Brain microvascular endothelial cell (primary cell): ENCODE measurements around the gene ERCC1.
A peak's percentile ranks its signal among the peaks of the same experiment; 100 is the strongest.

Source experiments
- DNase-seq: peaks from one replicate; pipeline ENCODE4 v3.0.0-alpha.2; 2020
- H3K27ac ChIP-seq: fragments of 250-450 bp; sonication (Bioruptor Pico); 2 replicates; pipeline ENCODE4 v1.5.1; 2020; ENCODE audit warnings: mild to moderate bottlenecking, moderate library complexity
- H3K27me3 ChIP-seq: fragments of 250-450 bp; sonication (Bioruptor Pico); replicated peaks from 2 replicates; pipeline ENCODE4 v1.5.1; 2020; ENCODE audit warnings: mild to moderate bottlenecking
- H3K36me3 ChIP-seq: fragments of 250-450 bp; sonication (Bioruptor Pico); replicated peaks from 2 replicates; pipeline ENCODE4 v1.5.1; 2020; ENCODE audit warnings: mild to moderate bottlenecking
- H3K4me3 ChIP-seq: 2 replicates; pipeline ENCODE4 v1.5.1; 2011; ENCODE audit warnings: low read depth, mild to moderate bottlenecking, control low read depth, low read length, moderate library complexity
- CTCF ChIP-seq: IDR thresholded peaks from 2 replicates; pipeline ENCODE4 v1.5.1; 2011; ENCODE audit warnings: low read depth, mild to moderate bottlenecking, moderate library complexity, low read length, control low read depth, inconsistent platforms; ENCODE audit errors: missing control alignments
- in situ Hi-C: cut with HindIII; loops from 2 replicates; pipeline ENCODE4 v1.10.0; 2017; ENCODE audit warnings: low sequenced_read_pairs, low pct_ligation_motif_present

Gene ERCC1

GRCh38 chr19:45467456-45468158 is 43.9 kb upstream of the ERCC1 start, which contains the start of gene FOSB:
FOSB (plus strand) TSS chr19:45467996; CDS start chr19:45468587, 591 bp downstream.
- peak; percentile 95 for DNase-seq
- in situ Hi-C loops, result no loop called here
- Histone ChIP-seq H3K36me3 (no peaks in the 10 kb centered on the region), H3K4me3 (peak within 1 kb of the TSS; percentile 97), H3K27me3 (no peaks in the 10 kb centered on the region), H3K27ac (peak within 1 kb of the TSS; percentile 99)
- TF ChIP-seq CTCF, result no peak

GRCh38 chr19:45467115-45467455 is 43.4 kb upstream of the ERCC1 start:
- no peak for DNase-seq
- no peaks in the 10 kb centered on the region for H3K36me3 ChIP-seq
- peak overlapping the region; percentile 97 for H3K4me3 ChIP-seq
- H3K27ac ChIP-seq, result peak overlapping the region; percentile 99
- H3K27me3 ChIP-seq, result no peaks in the 10 kb centered on the region
- TF ChIP-seq CTCF, result peak; percentile 32
- in situ Hi-C loops, result no loop called here

- DNase-seq, result no peak
- no peaks in the 10 kb centered on the region for H3K36me3 ChIP-seq
- H3K4me3 ChIP-seq, result no peak overlapping the region
- H3K27ac ChIP-seq, result no peak overlapping the region
- H3K27me3 ChIP-seq, result no peaks in the 10 kb centered on the region
- in situ Hi-C loops, result no loop called here
- no peak for TF ChIP-seq CTCF
Measured at GRCh38 chr19:45464852-45465441, 41.2 kb upstream of the ERCC1 start.

GRCh38 chr19:45464274-45464673 is 40.6 kb upstream of the ERCC1 start:
- H3K27me3 ChIP-seq, result no peaks in the 10 kb centered on the region
- no peaks in the 10 kb centered on the region for H3K36me3 ChIP-seq
- TF ChIP-seq CTCF, result no peak
- no peak for DNase-seq
- H3K4me3 ChIP-seq, result no peak overlapping the region
- no peak overlapping the region for H3K27ac ChIP-seq
- in situ Hi-C loops, result no loop called here

GRCh38 chr19:45463241-45463640 is 39.5 kb upstream of the ERCC1 start:
- in situ Hi-C loops, result no loop called here
- no peak overlapping the region for H3K4me3 ChIP-seq
- no peak for TF ChIP-seq CTCF
- no peaks in the 10 kb centered on the region for H3K36me3 ChIP-seq
- H3K27me3 ChIP-seq, result no peaks in the 10 kb centered on the region
- H3K27ac ChIP-seq, result no peak overlapping the region
- no peak for DNase-seq

- TF ChIP-seq CTCF, result no peak
- in situ Hi-C loops, result no loop called here
- Histone ChIP-seq H3K36me3 (no peaks in the 10 kb centered on the region), H3K27ac (no peak overlapping the region), H3K27me3 (no peaks in the 10 kb centered on the region), H3K4me3 (no peak overlapping the region)
- DNase-seq, result no peak
Measured at GRCh38 chr19:45462174-45462573, 38.5 kb upstream of the ERCC1 start.
